T47D (cell line): ENCODE measurements around the gene FNBP1.
A peak's percentile ranks its signal among the peaks of the same experiment; 100 is the strongest.

ENCODE experiments used
- DNase-seq, 2 experiments: peaks; one replicate each; pipeline versions ENCODE4 v3.0.0 to v3.0.0-alpha.2; 2011 to 2012; ENCODE audit warnings: low read depth in 1 of 2, low spot score in 1 of 2
- JUND ChIP-seq: IDR thresholded peaks from 2 replicates; pipeline ENCODE4 v1.6.1; 2012; ENCODE audit warnings: low read depth
- in situ Hi-C: cut with HindIII; loops from 2 replicates; pipeline ENCODE4 v1.10.0; 2016; ENCODE audit warnings: low sequenced_read_pairs, low pct_unique_long_range_greater_than_20kb

Gene FNBP1

DNA sequence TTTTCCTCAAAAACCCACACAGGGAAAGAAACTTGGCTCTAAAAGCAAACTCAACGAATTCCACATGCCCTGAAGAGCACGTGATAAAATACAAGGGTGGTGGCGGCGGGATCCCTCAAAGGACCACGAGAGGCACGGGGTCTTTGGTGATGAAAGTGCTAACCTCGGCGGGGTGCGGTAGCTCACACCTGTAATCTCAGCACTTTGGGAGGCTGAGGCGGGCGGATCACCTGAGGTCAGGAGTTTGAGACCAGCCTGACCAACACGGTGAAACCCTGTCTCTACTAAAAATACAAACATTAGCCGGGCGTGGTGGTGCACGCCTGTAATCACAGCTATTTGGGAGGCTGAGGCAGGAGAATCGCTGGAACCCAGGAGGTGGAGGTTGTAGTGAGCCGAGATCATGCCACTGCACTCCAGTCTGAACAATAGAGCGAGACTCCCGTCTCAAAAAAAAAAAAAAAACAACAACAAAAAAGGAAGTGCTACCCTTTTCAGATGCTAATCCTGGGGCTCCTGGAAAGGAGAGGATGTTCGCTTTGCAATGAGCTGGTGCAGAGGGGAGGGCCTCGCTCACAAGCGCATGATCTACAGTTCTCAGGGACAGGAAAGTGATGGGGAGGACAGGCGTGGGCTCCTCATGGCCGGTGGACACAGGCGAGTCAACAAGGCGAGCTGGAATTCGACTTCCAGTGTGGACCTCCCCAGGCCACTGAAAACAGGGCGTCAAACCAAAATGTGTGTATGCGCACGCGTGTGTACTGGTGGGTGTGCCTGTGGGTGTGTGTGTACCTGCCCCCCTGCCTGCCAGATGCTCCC, 153.7 kb downstream of the FNBP1 start:
- TF ChIP-seq JUND = no peak
- no peak for DNase-seq
- in situ Hi-C loops = no loop called here

DNA sequence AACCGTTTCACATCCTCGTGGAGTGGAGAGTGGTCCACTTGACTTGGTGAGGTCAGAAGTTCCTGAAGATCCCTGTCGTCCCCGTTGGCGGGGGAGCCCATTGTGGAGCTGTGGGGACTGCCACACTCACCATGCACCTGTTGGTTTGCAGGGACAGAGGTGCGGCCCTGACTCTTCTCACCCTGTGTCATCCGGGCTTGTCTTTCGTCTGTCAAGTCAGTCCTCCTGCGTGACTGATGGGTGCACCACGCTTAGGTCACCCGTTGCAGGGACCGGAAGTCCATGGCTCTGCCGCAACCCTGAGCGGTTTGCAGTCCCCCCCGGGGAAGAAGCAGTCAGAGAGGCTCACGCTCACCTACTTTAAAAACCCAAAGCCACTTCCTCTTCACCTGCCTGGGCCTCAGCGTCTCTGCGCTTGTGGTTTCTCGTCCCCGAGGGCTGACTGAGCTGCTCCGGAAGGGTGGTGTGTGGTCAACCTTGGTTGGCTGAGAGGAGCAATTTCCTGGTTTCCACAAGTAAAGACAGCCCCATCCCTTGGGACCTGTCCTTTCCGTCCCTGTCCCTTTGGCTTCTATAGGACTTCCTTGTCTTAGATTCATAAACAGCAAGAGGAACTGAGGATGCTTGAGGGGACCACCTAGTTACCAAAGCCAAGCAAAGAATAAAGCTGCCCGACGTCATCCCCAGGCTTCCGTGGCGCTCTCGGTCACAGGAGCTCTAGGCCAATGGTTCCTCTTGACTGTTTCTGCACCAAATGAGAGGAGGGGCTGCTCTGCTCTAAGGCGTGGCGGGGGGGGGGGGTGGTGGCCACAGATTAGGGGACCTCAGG, 154.5 kb downstream of the FNBP1 start:
- TF ChIP-seq JUND = no peak
- in situ Hi-C loops = no loop called here
- DNase-seq = no peak

DNA sequence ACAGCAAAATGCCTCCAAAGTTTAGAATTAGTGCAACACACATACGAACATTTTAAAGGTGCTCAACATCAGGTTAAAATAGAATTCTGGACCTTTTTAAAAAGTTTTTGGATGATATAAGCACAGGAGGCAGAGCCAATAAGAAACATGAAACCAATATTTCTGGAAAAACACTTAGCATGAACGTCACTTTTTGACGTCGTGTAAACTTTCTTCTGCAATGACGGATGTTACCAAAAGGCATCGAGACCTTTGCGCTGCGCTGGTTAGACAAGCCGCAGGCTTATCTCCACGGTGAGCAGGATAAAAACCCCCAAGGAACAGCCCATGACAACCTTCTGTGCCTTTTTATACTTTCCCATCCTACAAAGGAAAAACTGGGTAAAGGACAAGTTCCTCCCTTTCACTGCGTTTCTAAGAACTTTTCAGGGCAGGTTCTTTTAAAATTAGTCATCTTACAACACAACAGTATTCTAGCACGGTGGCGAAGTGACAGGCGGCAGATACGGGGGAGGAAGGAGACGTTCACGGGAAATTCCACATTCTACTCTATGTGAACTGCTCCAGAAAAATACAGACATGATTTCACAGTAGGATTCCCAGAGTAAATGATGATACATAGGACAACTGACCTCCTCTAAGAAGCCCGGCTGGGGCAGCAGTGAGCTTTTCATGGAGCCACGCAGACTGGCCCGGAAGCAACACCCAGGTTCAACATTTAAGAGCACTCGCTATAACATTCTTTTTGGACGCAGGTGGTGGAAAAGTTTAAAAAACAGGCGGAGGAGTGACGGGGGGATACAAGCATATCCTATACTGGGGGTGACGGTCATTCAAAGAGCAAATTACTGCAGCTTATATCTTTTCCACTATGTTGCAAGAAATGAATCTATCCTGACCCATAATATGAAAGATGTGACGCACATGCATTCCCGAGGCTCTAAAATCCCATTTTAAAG, 155.4 kb downstream of the FNBP1 start:
- DNase-seq = no peak
- no peak for TF ChIP-seq JUND
- in situ Hi-C loops = no loop called here

DNA sequence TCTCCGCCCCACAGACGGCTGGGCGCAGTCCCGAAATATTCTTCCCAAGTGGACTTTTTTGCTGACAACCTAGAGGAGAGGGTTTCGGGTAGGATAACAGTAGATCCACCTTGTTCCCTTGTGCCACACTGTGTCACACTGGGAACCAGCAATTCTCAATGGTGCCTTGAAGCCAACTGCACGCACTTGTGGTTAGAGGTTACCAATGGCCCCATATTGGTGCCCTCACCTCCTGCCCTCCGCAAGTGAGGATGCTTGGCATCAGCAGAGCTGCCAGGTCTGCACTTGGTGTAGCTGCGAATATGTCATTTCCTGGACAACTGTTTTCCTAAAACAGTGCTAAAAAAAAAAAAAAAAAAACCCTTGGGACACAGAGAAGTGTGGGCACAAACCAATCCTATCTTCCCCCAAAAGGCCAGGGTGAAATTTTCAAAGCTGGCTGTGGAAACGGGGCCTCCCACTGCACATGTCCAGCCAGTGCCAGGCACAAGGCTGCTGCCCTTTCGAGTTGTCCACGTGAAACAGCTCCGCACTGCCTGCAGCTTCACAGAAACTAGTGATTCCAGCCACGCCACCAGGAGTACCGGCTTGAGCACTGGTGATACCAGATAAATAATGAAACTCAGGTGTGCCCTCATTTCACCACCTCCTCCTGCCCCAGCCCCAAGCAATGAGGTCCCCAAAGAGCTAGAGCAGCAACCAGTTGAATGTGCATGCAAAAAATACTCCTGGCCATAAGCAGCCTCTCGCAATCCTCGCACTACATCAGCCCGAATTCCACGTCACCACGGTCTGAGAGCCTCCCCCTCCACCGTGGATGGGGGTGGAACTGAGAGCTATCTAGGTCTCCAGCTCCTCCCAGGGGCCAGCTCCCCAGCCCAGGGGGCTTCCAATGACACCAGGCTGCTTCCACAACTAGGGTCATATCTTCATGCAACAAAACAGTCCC, 156.5 kb downstream of the FNBP1 start:
- in situ Hi-C loops = no loop called here
- TF ChIP-seq JUND = no peak
- peak in 1 of 2 experiments; percentile 24 for DNase-seq

DNA sequence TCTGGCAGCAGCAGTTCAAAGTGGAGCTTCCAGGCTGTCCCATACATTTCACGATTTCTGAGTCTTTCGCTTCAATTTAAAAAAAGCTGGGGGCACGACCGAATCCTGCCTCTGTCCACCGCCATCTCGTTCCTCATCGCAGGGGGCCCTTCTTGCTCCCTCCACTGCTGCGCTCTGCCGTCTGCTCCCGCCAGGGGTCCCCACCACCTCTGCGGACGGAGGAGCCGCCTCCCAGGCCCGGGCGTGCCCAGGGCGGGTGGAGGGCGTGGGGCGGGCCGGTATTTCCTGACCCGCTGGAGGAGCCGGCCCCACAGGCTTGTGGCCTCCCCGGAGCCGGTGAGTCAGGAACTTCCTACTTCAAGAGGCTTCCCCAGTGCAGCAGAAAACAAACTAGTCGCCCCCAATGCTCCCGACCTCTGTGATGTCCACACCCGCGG, 157.3 kb downstream of the FNBP1 start:
- in situ Hi-C loops = no loop called here
- TF ChIP-seq JUND = peak; percentile 73; the same call in 1 of the 2 replicates
- DNase-seq = peak; percentile 70 to 97

DNA sequence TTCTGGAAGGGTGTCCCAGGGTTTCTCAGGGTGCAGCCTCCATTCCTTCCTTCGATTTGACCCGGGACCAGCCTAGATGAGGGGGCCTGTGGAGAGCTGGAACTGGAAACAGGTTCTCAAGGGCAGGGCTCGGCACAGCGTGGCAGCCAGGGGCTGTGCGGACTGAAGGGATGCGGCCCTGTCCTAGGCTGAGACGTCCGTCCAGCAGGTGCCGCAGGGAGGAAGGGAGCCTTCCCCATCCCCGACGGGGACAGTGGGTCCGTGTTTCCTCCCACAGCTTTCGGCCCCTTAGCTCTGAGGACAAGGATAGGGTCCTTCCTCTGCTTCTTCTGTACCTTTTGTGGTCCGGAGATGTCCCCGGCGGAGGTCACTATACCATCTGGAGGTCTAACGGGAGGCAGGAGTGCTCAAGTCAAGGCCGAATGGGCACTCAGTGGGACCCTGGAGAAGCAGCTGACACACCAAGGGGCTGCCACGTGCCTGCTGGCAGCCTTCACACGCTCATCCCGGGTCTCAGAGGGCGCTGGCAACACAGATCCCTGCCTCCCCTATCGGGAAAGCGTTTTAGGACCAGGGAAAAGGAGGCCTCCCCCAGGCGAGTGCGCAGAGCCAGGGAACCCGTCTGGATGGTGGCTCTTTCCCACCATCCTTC, 157.8 kb downstream of the FNBP1 start:
- DNase-seq = peak; percentile 35 to 80
- in situ Hi-C loops = no loop called here
- no peak for TF ChIP-seq JUND

DNA sequence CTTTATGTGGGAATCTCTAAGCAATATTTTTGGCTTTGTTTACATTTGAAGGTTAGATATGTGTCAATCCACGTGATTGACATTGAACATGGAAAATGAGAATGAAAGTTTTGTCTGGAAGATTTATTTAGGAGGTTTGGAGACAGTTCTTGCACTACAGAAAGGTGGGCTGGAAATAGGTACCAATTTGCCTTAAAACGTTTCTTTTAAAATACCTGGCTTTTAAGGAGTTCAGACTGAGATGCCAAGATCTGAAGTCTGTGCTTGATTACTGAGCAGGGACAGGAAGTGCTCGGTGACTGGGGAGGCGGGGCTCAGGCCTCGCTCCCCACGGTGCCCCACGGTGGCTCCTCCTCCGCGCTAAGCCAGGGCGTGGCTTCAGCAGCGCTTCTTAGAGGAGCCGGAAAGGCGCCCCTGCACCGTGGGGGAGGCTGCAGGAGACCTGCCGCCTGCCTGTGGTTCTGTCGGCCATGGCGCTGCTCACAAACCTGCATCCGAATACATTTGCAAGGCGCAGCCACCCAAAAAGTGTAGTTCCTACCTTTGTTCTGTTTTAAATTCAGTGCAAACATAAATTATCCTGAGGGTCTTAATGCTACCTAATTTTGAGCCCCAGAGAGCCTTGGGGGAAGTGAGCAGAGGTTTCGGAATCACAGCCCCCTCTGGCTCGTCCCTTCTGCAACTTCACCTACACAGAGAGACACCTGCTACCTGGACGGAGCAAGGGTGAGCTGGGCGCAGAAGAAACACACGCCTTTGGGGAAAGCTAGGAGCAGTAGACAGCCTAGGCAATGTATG, 158.6 kb downstream of the FNBP1 start:
- in situ Hi-C loops = no loop called here
- peak; percentile 85 to 94 for DNase-seq
- TF ChIP-seq JUND = no peak

DNA sequence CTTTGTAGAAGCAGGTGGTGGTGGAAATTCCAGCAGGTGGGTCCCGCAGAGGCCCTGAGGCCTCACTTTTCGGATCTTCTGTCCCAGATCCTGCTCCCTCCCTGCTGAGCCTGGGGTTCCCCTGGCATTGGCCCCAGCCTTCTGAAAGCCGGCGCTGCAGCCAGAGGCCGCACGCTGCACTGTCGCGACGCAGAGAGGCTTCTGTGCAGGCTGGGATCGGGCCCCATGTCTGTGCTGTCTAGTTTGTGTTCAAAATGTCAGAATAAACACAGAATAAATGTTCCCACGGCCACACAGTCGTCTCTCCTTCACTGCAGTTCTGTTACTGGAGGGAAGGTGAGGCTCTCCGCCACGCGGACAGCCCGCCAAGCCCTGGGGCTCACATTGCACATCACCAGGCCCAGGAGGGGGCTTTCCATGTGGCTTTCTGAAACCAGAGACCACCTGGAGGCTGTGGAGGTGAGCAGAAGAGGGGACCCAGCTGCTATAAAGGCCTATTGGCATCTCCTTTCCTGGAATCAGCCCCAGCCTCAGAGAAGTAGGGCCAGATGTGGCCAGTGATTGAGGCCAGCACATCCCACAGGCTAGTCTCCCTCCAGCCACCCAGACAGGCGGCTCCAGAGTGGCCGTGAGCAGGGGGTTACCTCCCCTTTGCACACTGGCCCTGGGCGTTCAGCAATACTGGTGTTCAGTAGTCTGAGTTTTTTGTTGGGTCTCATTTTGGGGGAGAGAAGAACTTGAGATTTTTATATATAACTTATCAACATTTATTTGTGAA, 161.3 kb downstream of the FNBP1 start:
- in situ Hi-C loops = no loop called here
- DNase-seq = no peak
- no peak for TF ChIP-seq JUND

DNA sequence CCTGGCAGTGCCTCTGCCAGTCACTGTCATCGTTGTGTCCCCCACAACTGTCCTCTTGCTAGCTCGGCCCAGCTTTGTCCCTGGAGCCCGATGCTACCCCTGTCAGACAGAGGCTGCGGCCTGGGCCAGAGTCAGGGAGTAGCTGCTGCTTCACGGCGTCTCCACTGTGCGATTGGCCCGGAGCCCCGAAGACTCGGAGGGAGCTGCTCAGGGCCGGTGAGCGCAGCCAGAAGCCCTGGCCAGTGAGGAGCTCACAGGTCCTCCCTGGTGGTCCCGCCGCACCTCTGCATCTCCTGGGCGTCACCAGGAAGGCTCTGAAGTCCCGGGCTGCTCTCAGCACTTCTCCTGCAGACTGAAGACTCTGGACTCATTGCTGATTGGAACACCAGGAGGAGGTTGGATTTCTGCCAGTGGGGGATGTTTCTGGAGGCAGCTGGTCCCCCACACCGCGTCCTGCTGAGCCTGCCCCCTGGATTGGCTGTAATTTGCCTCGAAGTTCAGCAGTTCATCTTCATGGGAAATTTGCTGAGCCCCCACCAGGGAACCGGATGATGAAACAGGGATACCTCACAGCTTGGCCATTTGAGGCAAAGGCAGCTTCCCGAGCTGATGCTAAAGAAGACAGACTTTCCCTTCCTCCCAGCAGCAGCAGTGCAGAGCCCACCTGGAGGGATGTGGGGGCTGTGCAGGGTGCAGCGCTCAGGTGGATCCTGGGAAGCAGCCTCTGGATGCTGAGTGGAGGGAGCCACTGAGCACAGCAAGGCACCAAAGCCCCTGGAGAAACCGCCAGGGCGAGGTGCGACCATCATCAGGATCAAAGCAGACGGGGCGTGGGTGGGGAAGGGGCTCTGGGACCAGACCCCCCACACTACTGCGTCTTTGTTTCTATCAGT, 162.1 kb downstream of the FNBP1 start:
- TF ChIP-seq JUND = no peak
- in situ Hi-C loops = no loop called here
- DNase-seq = no peak
